Activated CD4-positive, alpha-beta T cell treated with anti-CD3 and anti-CD28 coated beads for 36 hours (primary cell): ENCODE results near the gene ALDH7A1. TPM values are rescaled to one million over a fixed set of nuclear protein-coding genes. Genes with fewer than 3 reads are reported as not detected.
A peak's percentile ranks its signal among the peaks of the same experiment; 100 is the strongest.
"Not testable (repeated sequence)": the region's sequence is repeated elsewhere in the genome, so short reads cannot be mapped to it uniquely, and the experiment has no call there.

Source experiments
- ATAC-seq: fragments of 200-7000 bp; cut with Tn5 transposase; one replicate; pipeline ENCODE4 v1.10.0; 2021; ENCODE audit warnings: mild to moderate bottlenecking, moderate library complexity
- CTCF ChIA-PET: fragments of 350-600 bp; sonication (Branson Sonifier 250); formaldehyde crosslinking; loops from one replicate; lab custom pipeline; 2021; ENCODE audit warnings: antibody characterized with exemption; lab: Charles Lee
- POLR2A ChIA-PET: fragments of 350-600 bp; sonication (Branson Sonifier 250); formaldehyde crosslinking; loops from one replicate; lab custom pipeline; 2021; ENCODE audit warnings: antibody characterized with exemption, inconsistent platforms; lab: Charles Lee
- DNase-seq: peaks from one replicate; pipeline ENCODE4 v3.0.0-alpha.2; 2020
- H3K27ac Mint-ChIP-seq: one replicate; pipeline ENCODE4 v1.8.0; 2021; ENCODE audit warnings: mixed read lengths
- H3K27me3 Mint-ChIP-seq: one replicate; pipeline ENCODE4 v1.8.0; 2021; ENCODE audit warnings: mixed read lengths
- H3K36me3 Mint-ChIP-seq: one replicate; pipeline ENCODE4 v1.8.0; 2021; ENCODE audit warnings: low read depth, mixed read lengths
- H3K4me1 Mint-ChIP-seq: one replicate; pipeline ENCODE4 v1.8.0; 2021; ENCODE audit warnings: mixed read lengths
- H3K4me3 Mint-ChIP-seq: one replicate; pipeline ENCODE4 v1.8.0; 2021; ENCODE audit warnings: mild to moderate bottlenecking, moderate library complexity, mixed read lengths
- H3K9me3 Mint-ChIP-seq: one replicate; pipeline ENCODE4 v1.8.0; 2021; ENCODE audit warnings: low read depth, mixed read lengths
- intact Hi-C, 2 experiments: fragments of 100-400 bp; cut with DNase I in 1 of 2; cut with micrococcal nuclease in 1 of 2; formaldehyde crosslinking; loops; one replicate each; pipeline versions ENCODE4 v1.14.2 to v1.15.1; 2022 to 2024; cut with DNase I, micrococcal nuclease
- total RNA-seq, 2 experiments: library from RNA; stranded (reverse); gene quantifications; one replicate each; pipeline ENCODE4 v1.2.3, GENCODE V29; 2021

ALDH7A1 gene
- total RNA-seq, 2 experiments from 2014 or later: 13.2 to 15.4 TPM

- DNase-seq, POLR2A ChIA-PET, ATAC-seq, H3K9me3 Mint-ChIP-seq, H3K27ac Mint-ChIP-seq, H3K4me1 Mint-ChIP-seq, H3K27me3 Mint-ChIP-seq, H3K36me3 Mint-ChIP-seq, intact Hi-C loops, H3K4me3 Mint-ChIP-seq: not testable (repeated sequence)
- CTCF ChIA-PET: interaction anchor here (1.0 to 5.2 kb wide), 2 partner anchors 9 to 18 kb away, joined by 4 to 19 read pairs; no protein-coding TSS in a partner anchor
These were observed 75.8 kb downstream of the ALDH7A1 start for GRCh38 chr5:126519223-126519622.

GRCh38 chr5:126516852-126517251 lies 78.2 kb downstream of the ALDH7A1 start:
- H3K27ac Mint-ChIP-seq: no peak overlapping the region
- intact Hi-C loops: no loop called here
- no peaks in the 10 kb centered on the region for H3K36me3 Mint-ChIP-seq
- H3K27me3 Mint-ChIP-seq: no peaks in the 10 kb centered on the region
- POLR2A ChIA-PET: no interaction called here
- no peak overlapping the region for H3K4me3 Mint-ChIP-seq
- CTCF ChIA-PET: interaction anchor here (0.7 to 2.8 kb wide), 4 partner anchors 14 to 179 kb away, joined by 3 to 10 read pairs (median 4); no protein-coding TSS in a partner anchor
- peaks cover 2% of the 10 kb centered on the region for H3K4me1 Mint-ChIP-seq
- no peaks in the 10 kb centered on the region for H3K9me3 Mint-ChIP-seq
- DNase-seq: no peak
- no peak for ATAC-seq

- Mint-ChIP-seq H3K27me3 (no peaks in the 10 kb centered on the region), H3K4me1 (peaks cover 2% of the 10 kb centered on the region), H3K36me3 (no peaks in the 10 kb centered on the region), H3K9me3 (no peaks in the 10 kb centered on the region), H3K27ac (no peak overlapping the region), H3K4me3 (no peak overlapping the region)
- no peak for DNase-seq
- no peak for ATAC-seq
- ChIA-PET POLR2A (interaction anchor here (0.6 kb wide), 1 partner anchor 17 kb away, joined by 4 read pairs; no protein-coding TSS in a partner anchor), CTCF (interaction anchor here (0.6 to 2.8 kb wide), 6 partner anchors 15 to 1205 kb away, joined by 3 to 10 read pairs (median 4); no protein-coding TSS in a partner anchor)
- intact Hi-C loops: no loop called here
These were observed 78.9 kb downstream of the ALDH7A1 start for GRCh38 chr5:126516133-126516532.

DNA sequence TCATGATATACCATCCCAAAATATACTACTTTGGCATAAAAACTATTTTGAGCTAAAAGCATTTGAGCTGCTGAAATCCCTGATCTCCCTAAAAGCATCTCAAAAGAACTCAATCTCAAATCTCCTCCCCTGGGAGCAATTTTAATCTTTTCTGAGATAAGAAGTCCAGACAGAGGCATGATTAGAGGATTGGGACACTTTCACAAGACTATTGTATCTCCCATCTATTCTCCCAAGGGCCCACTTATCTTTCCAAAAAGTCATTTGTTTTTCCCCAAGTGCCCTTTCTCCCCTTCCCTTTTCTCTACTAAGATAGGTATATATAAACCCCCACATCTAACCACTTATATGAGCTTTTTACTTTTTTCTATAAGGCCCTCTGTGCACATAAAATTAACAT lies 79.7 kb downstream of the ALDH7A1 start:
- no peaks in the 10 kb centered on the region for H3K36me3 Mint-ChIP-seq
- CTCF ChIA-PET: interaction anchor here (0.8 to 2.8 kb wide), 2 partner anchors 15 to 16 kb away, joined by 5 to 10 read pairs; no protein-coding TSS in a partner anchor
- no peak overlapping the region for H3K27ac Mint-ChIP-seq
- no peak overlapping the region for H3K4me3 Mint-ChIP-seq
- intact Hi-C loops: no loop called here
- no peaks in the 10 kb centered on the region for H3K27me3 Mint-ChIP-seq
- DNase-seq (no peak), ATAC-seq (no peak)
- no peaks in the 10 kb centered on the region for H3K9me3 Mint-ChIP-seq
- H3K4me1 Mint-ChIP-seq: peaks cover 5% of the 10 kb centered on the region
- POLR2A ChIA-PET: interaction anchor here (0.6 kb wide), 1 partner anchor 17 kb away, joined by 4 read pairs; no protein-coding TSS in a partner anchor

- Mint-ChIP-seq H3K4me1 (peaks cover 8% of the 10 kb centered on the region), H3K4me3 (no peak overlapping the region), H3K9me3 (no peaks in the 10 kb centered on the region), H3K27me3 (no peaks in the 10 kb centered on the region), H3K27ac (no peak overlapping the region), H3K36me3 (no peaks in the 10 kb centered on the region)
- ChIA-PET CTCF (interaction anchor here (2.8 kb wide), 1 partner anchor 16 kb away, joined by 10 read pairs; no protein-coding TSS in a partner anchor), POLR2A (no interaction called here)
- ATAC-seq (no peak), DNase-seq (no peak)
- intact Hi-C loops: no loop called here
These were observed 80.4 kb downstream of the ALDH7A1 start for GRCh38 chr5:126514558-126515141.

DNA sequence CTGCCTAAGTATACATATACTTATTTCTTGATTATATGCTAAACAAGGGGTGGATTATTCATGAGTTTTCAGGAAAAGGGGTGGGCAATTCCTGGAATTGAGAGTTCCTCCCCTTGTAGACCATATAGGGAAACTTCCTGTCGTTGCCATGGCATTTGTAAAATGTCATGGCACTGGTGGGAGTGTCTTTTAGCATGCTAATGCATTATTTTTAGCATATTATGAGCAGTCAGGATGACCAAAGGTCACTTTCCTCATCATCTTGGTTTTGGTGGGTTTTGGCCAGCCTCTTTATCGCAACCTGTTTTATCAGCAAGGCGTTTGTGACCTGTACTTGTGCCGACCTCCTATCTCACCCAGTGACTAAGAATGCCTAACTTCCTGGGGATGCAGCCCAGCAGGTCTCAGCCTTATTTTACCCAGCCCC lies 80.9 kb downstream of the ALDH7A1 start:
- H3K9me3 Mint-ChIP-seq: no peaks in the 10 kb centered on the region
- DNase-seq (no peak), ATAC-seq (no peak)
- peaks cover 12% of the 10 kb centered on the region for H3K4me1 Mint-ChIP-seq
- H3K36me3 Mint-ChIP-seq: no peaks in the 10 kb centered on the region
- H3K27me3 Mint-ChIP-seq: no peaks in the 10 kb centered on the region
- POLR2A ChIA-PET: no interaction called here
- intact Hi-C loops: no loop called here
- no peak overlapping the region for H3K4me3 Mint-ChIP-seq
- CTCF ChIA-PET: interaction anchor here (2.8 kb wide), 1 partner anchor 17 kb away, joined by 10 read pairs; no protein-coding TSS in a partner anchor
- H3K27ac Mint-ChIP-seq: no peak overlapping the region

GRCh38 chr5:126513703-126514102 lies 81.3 kb downstream of the ALDH7A1 start:
- no peak overlapping the region for H3K27ac Mint-ChIP-seq
- H3K4me3 Mint-ChIP-seq: no peak overlapping the region
- ATAC-seq (no peak), DNase-seq (no peak)
- no peaks in the 10 kb centered on the region for H3K36me3 Mint-ChIP-seq
- no peaks in the 10 kb centered on the region for H3K9me3 Mint-ChIP-seq
- intact Hi-C loops: no loop called here
- CTCF ChIA-PET: interaction anchor here (3.1 kb wide), 1 partner anchor 13 kb away, joined by 13 read pairs; no protein-coding TSS in a partner anchor
- peaks cover 16% of the 10 kb centered on the region for H3K4me1 Mint-ChIP-seq
- H3K27me3 Mint-ChIP-seq: no peaks in the 10 kb centered on the region
- POLR2A ChIA-PET: no interaction called here

DNA sequence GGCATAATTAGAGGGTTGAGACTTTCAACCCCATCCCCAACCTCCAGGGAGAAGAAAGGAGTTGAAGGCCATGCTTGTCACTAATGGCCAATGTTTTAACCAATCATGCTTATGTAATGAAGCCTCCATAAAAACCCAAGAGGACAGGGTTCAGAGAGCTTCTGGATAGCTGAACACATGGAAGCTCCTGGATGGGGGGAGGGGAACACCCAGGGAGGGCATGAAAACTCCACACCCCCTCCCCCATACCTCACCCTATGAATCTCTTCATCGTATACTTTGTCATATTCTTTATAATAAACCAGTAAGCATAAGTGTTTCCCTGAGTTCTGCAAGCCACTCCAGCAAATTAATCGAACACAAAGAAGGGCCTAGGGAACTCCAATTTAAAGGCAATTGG lies 81.7 kb downstream of the ALDH7A1 start:
- Mint-ChIP-seq H3K9me3 (no peaks in the 10 kb centered on the region), H3K27ac (no peak overlapping the region)
- CTCF ChIA-PET: interaction anchor here (1.6 to 3.1 kb wide), 2 partner anchors 13 to 21 kb away, joined by 4 to 13 read pairs; no protein-coding TSS in a partner anchor

DNA sequence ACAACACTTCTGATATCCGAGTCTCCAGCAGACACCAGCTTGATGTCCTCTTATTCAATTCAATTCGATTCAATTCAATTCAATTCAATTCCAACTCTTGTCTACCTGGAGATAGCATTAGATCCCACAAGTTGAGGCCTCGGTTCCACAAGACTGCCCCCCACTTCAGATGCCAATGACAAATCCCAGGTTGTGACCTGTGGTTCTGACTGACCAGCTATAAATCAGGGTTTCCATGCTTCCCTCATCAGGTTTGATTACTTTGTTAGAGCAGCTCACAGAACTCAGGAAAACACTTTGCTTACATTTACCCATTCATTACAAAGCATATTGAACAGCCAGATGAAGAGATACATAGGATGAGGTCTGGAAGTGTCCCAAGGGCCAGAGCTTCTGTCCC lies 82.6 kb downstream of the ALDH7A1 start:
- peaks cover 27% of the 10 kb centered on the region for H3K4me1 Mint-ChIP-seq
- H3K36me3 Mint-ChIP-seq: no peaks in the 10 kb centered on the region
- ATAC-seq: no peak
- H3K27ac Mint-ChIP-seq: no peak overlapping the region
- CTCF ChIA-PET: interaction anchor here (1.3 to 3.1 kb wide), 3 partner anchors 12 to 173 kb away, joined by 3 to 13 read pairs (median 4); no protein-coding TSS in a partner anchor
- no peak overlapping the region for H3K4me3 Mint-ChIP-seq
- no peaks in the 10 kb centered on the region for H3K9me3 Mint-ChIP-seq
- POLR2A ChIA-PET: no interaction called here
- H3K27me3 Mint-ChIP-seq: no peaks in the 10 kb centered on the region
- no peak for DNase-seq
- intact Hi-C loops: no loop called here

More for the DNA sequence above, 81.7 kb downstream of the ALDH7A1 start:
- Mint-ChIP-seq H3K27me3 (no peaks in the 10 kb centered on the region), H3K36me3 (no peaks in the 10 kb centered on the region), H3K4me3 (no peak overlapping the region), H3K4me1 (peaks cover 20% of the 10 kb centered on the region)
- POLR2A ChIA-PET: no interaction called here
- DNase-seq: no peak
- no peak for ATAC-seq
- intact Hi-C loops: no loop called here

GRCh38 chr5:126511961-126512360 lies 83.1 kb downstream of the ALDH7A1 start:
- no peak overlapping the region for H3K4me3 Mint-ChIP-seq
- H3K27me3 Mint-ChIP-seq: no peaks in the 10 kb centered on the region
- intact Hi-C loops: no loop called here
- no peak overlapping the region for H3K27ac Mint-ChIP-seq
- ATAC-seq: no peak
- peaks cover 2% of the 10 kb centered on the region for H3K9me3 Mint-ChIP-seq
- H3K4me1 Mint-ChIP-seq: peaks cover 31% of the 10 kb centered on the region
- no peak for DNase-seq
- POLR2A ChIA-PET: no interaction called here
- no peaks in the 10 kb centered on the region for H3K36me3 Mint-ChIP-seq
- CTCF ChIA-PET: interaction anchor here (1.3 to 3.1 kb wide), 3 partner anchors 12 to 173 kb away, joined by 3 to 13 read pairs (median 4); no protein-coding TSS in a partner anchor

GRCh38 chr5:126509339-126509738 lies 85.7 kb downstream of the ALDH7A1 start:
- Mint-ChIP-seq H3K9me3 (peaks cover 2% of the 10 kb centered on the region), H3K27ac (peak overlapping the region; percentile 81), H3K4me1 (peaks cover 33% of the 10 kb centered on the region), H3K4me3 (no peak overlapping the region), H3K36me3 (no peaks in the 10 kb centered on the region), H3K27me3 (no peaks in the 10 kb centered on the region)
- ChIA-PET POLR2A (interaction anchor here (1.0 kb wide), 1 partner anchor 87 kb away, joined by 3 read pairs; no protein-coding TSS in a partner anchor), CTCF (interaction anchor here (1.8 kb wide), 1 partner anchor 9 kb away, joined by 10 read pairs; no protein-coding TSS in a partner anchor)
- ATAC-seq: no peak
- no peak for DNase-seq
- intact Hi-C loops: loop anchor here (2.0 to 5.0 kb wide), 2 partner anchors 63 to 87 kb away; partner anchors contain the start of gene GRAMD2B (in 1 of the 2)
